CD14-positive monocyte (primary cell): ENCODE results near the gene TEAD4. TPM values are rescaled to one million over a fixed set of nuclear protein-coding genes. Genes with fewer than 3 reads are reported as not detected.

Source experiments
- DNase-seq, 3 donors: peaks; one replicate each; pipeline ENCODE4 v3.0.0-alpha.2; 2011 to 2022
- H2AFZ ChIP-seq: 2 replicates; pipeline ENCODE4 v1.6.0; 2012; ENCODE audit warnings: mild to moderate bottlenecking, low read depth, low read length, inconsistent platforms; ENCODE audit not compliant: insufficient read depth, poor library complexity, severe bottlenecking
- H3K27ac ChIP-seq, 2 donors: 1 replicate in 1 of 2; 2 replicates in 1 of 2; pipeline ENCODE4 v1.5.1; 2012 to 2013; ENCODE audit warnings: low read length in 2 of 2, control low read depth in 1 of 2, inconsistent platforms in 1 of 2, low read depth in 1 of 2, mild to moderate bottlenecking in 1 of 2
- H3K27me3 ChIP-seq, 2 donors: one replicate each; pipeline versions ENCODE4 v1.6.0 to v1.6.1; 2011 to 2013; ENCODE audit warnings: low read length in 2 of 2; ENCODE audit not compliant: control insufficient read depth in 2 of 2, insufficient read depth in 2 of 2
- H3K36me3 ChIP-seq, 2 donors: replicated peaks in 1 of 2; 1 replicate in 1 of 2; 2 replicates in 1 of 2; pipeline versions ENCODE4 v1.5.1 to v1.6.1; 2012 to 2013; ENCODE audit warnings: low read length in 2 of 2, control low read depth in 1 of 2, inconsistent platforms in 1 of 2, mild to moderate bottlenecking in 1 of 2; ENCODE audit not compliant: insufficient read depth in 2 of 2, control insufficient read depth in 1 of 2
- H3K4me1 ChIP-seq, 2 donors: 1 replicate in 1 of 2; 2 replicates in 1 of 2; pipeline versions ENCODE4 v1.5.1 to v1.6.1; 2012 to 2013; ENCODE audit warnings: low read length in 2 of 2, control low read depth in 1 of 2, inconsistent platforms in 1 of 2, mild to moderate bottlenecking in 1 of 2, moderate library complexity in 1 of 2; ENCODE audit not compliant: insufficient read depth in 2 of 2, control insufficient read depth in 1 of 2
- H3K4me2 ChIP-seq: replicated peaks from 2 replicates; pipeline ENCODE3; 2012; ENCODE audit warnings: low read length, moderate library complexity, mild to moderate bottlenecking; ENCODE audit not compliant: poor library complexity, severe bottlenecking; ENCODE audit errors: extremely low read depth
- H3K4me3 ChIP-seq, 3 experiments: fragments of 200-600 bp in 1 of 3; sonication (generic) in 1 of 3; replicated peaks in 1 of 3; 1 replicate in 2 of 3; 2 replicates in 1 of 3; pipeline ENCODE4 v1.5.1; 2011 to 2013; ENCODE audit warnings: low read length in 3 of 3, mild to moderate bottlenecking in 3 of 3, control low read depth in 2 of 3, low read depth in 2 of 3, inconsistent platforms in 1 of 3, moderate library complexity in 1 of 3
- H3K79me2 ChIP-seq: 2 replicates; pipeline ENCODE4 v1.6.0; 2012; ENCODE audit warnings: mild to moderate bottlenecking, control low read depth, inconsistent platforms, low read length, moderate library complexity; ENCODE audit not compliant: insufficient read depth
- H3K9ac ChIP-seq: 2 replicates; pipeline ENCODE4 v1.6.0; 2017; ENCODE audit warnings: low read length, mild to moderate bottlenecking; ENCODE audit not compliant: insufficient read depth, poor library complexity, severe bottlenecking
- H3K9me3 ChIP-seq, 2 donors: replicated peaks in 1 of 2; 1 replicate in 1 of 2; 2 replicates in 1 of 2; pipeline versions ENCODE4 v1.5.1 to v1.6.1; 2012 to 2013; ENCODE audit warnings: low read length in 2 of 2, control low read depth in 1 of 2; ENCODE audit not compliant: control insufficient read depth in 1 of 2, insufficient read depth in 1 of 2
- H4K20me1 ChIP-seq: 2 replicates; pipeline ENCODE4 v1.6.0; 2012; ENCODE audit warnings: mild to moderate bottlenecking, low read length, control low read depth, moderate library complexity; ENCODE audit not compliant: insufficient read depth
- H3K27ac Mint-ChIP-seq, 7 donors: one replicate each; pipeline ENCODE4 v1.8.0; 2020; ENCODE audit warnings: mild to moderate bottlenecking in 7 of 7, mixed read lengths in 7 of 7, moderate library complexity in 6 of 7, inconsistent platforms in 2 of 7
- H3K27me3 Mint-ChIP-seq, 3 donors: one replicate each; pipeline ENCODE4 v1.8.0; 2021 to 2022; ENCODE audit warnings: low read depth in 3 of 3, mild to moderate bottlenecking in 3 of 3, mixed read lengths in 3 of 3, moderate library complexity in 3 of 3, inconsistent platforms in 1 of 3
- H3K36me3 Mint-ChIP-seq, 2 donors: one replicate each; pipeline ENCODE4 v1.8.0; 2020; ENCODE audit warnings: mixed read lengths in 2 of 2, inconsistent platforms in 1 of 2, mild to moderate bottlenecking in 1 of 2
- H3K4me1 Mint-ChIP-seq: one replicate; pipeline ENCODE4 v1.8.0; 2020; ENCODE audit warnings: mild to moderate bottlenecking, mixed read lengths
- H3K4me3 Mint-ChIP-seq, 2 donors: one replicate each; pipeline ENCODE4 v1.8.0; 2020; ENCODE audit warnings: mild to moderate bottlenecking in 2 of 2, mixed read lengths in 2 of 2, moderate library complexity in 1 of 2
- H3K9me3 Mint-ChIP-seq, 7 donors: one replicate each; pipeline ENCODE4 v1.8.0; 2020 to 2022; ENCODE audit warnings: mixed read lengths in 7 of 7, mild to moderate bottlenecking in 6 of 7, moderate library complexity in 6 of 7, inconsistent platforms in 2 of 7
- CTCF ChIP-seq: fragments of 200-600 bp; IDR thresholded peaks from one replicate; pipeline ENCODE4 v1.8.0; 2022; ENCODE audit warnings: antibody characterized with exemption, mild to moderate bottlenecking
- WGBS: methylation state at CpG from one replicate; pipeline ENCODE4 v1.1.5; 2013; ENCODE audit warnings: missing lambda C conversion rate; ENCODE audit not compliant: insufficient coverage; 5-methylcytosine and 5-hydroxymethylcytosine counted together
- intact Hi-C, 2 donors: fragments of 100-400 bp; cut with micrococcal nuclease; formaldehyde crosslinking; loops; one replicate each; pipeline versions ENCODE4 v1.15.0 to v1.15.1; 2023
- polyA plus RNA-seq, 3 donors: library from polyadenylated mRNA; depleted of rRNA in 1 of 3; unstranded in 2 of 3; stranded (reverse) in 1 of 3; fragments of 300-500 nt in 2 of 3; fragments of >200 nt in 1 of 3; fragmentation: Illumina TruSeq in 2 of 3; gene quantifications; 1 replicate in 2 of 3; 2 replicates in 1 of 3; pipeline ENCODE4 v1.2.3, GENCODE V29; 2012 to 2021

Gene TEAD4
- polyA plus RNA-seq, 3 donors, result not detected

GRCh38 chr12:3049176-3049575 is 90.0 kb downstream of the TEAD4 start:
- H3K4me3 ChIP-seq, result no peak overlapping the region
- no peaks in the 10 kb centered on the region for H3K27me3 ChIP-seq
- H3K9me3 ChIP-seq, result no peaks in the 10 kb centered on the region
- intact Hi-C loops, result loop anchor here in 1 of 2 donors (10.0 kb wide), 1 partner anchor 194 kb away; the partner anchor contains the start of gene TEX52
- H3K27me3 Mint-ChIP-seq, result peaks cover 21 to 26% (median 22%) of the 10 kb centered on the region in 3 donors
- no peaks in the 10 kb centered on the region for H3K79me2 ChIP-seq
- H2AFZ ChIP-seq, result no peak overlapping the region
- H3K27ac Mint-ChIP-seq, result peak overlapping the region in 1 of 7 donors; percentile 30
- DNase-seq, result no peak
- no peaks in the 10 kb centered on the region for H3K36me3 ChIP-seq
- no peaks in the 10 kb centered on the region for H3K4me1 ChIP-seq
- 89% methylated on average over 8 of the region's 9 CpGs for WGBS
- no peak overlapping the region for H3K4me2 ChIP-seq
- H4K20me1 ChIP-seq, result no peaks in the 10 kb centered on the region
- no peak for TF ChIP-seq CTCF
- no peaks in the 10 kb centered on the region for H3K36me3 Mint-ChIP-seq
- H3K27ac ChIP-seq, result no peak overlapping the region
- no peak overlapping the region for H3K4me3 Mint-ChIP-seq
- peaks cover 0 to 4% (median 0%) of the 10 kb centered on the region in 7 donors for H3K9me3 Mint-ChIP-seq
- peaks cover 9% of the 10 kb centered on the region for H3K4me1 Mint-ChIP-seq
- H3K9ac ChIP-seq, result no peak overlapping the region

- Histone ChIP-seq H2AFZ (no peak overlapping the region), H3K4me1 (no peaks in the 10 kb centered on the region), H3K9ac (no peak overlapping the region), H3K4me2 (no peak overlapping the region), H3K79me2 (no peaks in the 10 kb centered on the region), H4K20me1 (no peaks in the 10 kb centered on the region), H3K36me3 (no peaks in the 10 kb centered on the region), H3K27me3 (no peaks in the 10 kb centered on the region), H3K9me3 (no peaks in the 10 kb centered on the region), H3K4me3 (no peak overlapping the region), H3K27ac (no peak overlapping the region)
- peaks cover 9% of the 10 kb centered on the region for H3K4me1 Mint-ChIP-seq
- WGBS, result 10% methylated on average over 3 of the region's 11 CpGs
- DNase-seq, result no peak
- H3K27me3 Mint-ChIP-seq, result peaks cover 21 to 27% (median 22%) of the 10 kb centered on the region in 3 donors
- H3K9me3 Mint-ChIP-seq, result peaks cover 0 to 4% (median 0%) of the 10 kb centered on the region in 7 donors
- no peak overlapping the region for H3K4me3 Mint-ChIP-seq
- no peak overlapping the region for H3K27ac Mint-ChIP-seq
- TF ChIP-seq CTCF, result no peak
- no peaks in the 10 kb centered on the region for H3K36me3 Mint-ChIP-seq
- intact Hi-C loops, result loop anchor here in 1 of 2 donors (10.0 kb wide), 1 partner anchor 195 kb away; the partner anchor contains the start of gene TEX52
Measured at GRCh38 chr12:3049611-3050249, 90.5 kb downstream of the TEAD4 start.
